ENCODE results near the gene PCMT1. TPM values are rescaled to one million over a fixed set of nuclear protein-coding genes. Genes with fewer than 3 reads are reported as not detected.

The PCMT1 gene
- polyA plus RNA-seq, 1 donor (not counting 4 experiments of a cell fraction or from before 2014, with no cell fraction given), result 167 TPM

- Histone ChIP-seq H4K20me1 (ENCODE audit: control insufficient read depth, extremely low read depth, insufficient read depth, low read length) (no peaks in the 10 kb centered on the region), H3K9me1 (ENCODE audit: control insufficient read depth, extremely low read depth, insufficient read depth, low read length) (no peaks in the 10 kb centered on the region), H3K27me3 (ENCODE audit: control insufficient read depth, extremely low read depth, insufficient read depth, low read length) (no peaks in the 10 kb centered on the region), H2AFZ (ENCODE audit: control insufficient read depth, low read length) (no peak overlapping the region), H3K9me3 (ENCODE audit: control insufficient read depth, low read depth, low read length) (no peaks in the 10 kb centered on the region), H3K4me1 (ENCODE audit: control insufficient read depth, extremely low read depth, insufficient read depth, low read length) (no peaks in the 10 kb centered on the region), H3K9ac (ENCODE audit: control insufficient read depth, extremely low read depth, insufficient read depth, low read length) (no peak overlapping the region), H3K36me3 (ENCODE audit: control insufficient read depth in 2 of 2, extremely low read depth in 1 of 2, insufficient read depth in 2 of 2, low read length in 2 of 2) (peaks cover 5 to 12% of the 10 kb centered on the region in 2 experiments), H3K79me2 (ENCODE audit: control insufficient read depth, insufficient read depth, low read length) (no peaks in the 10 kb centered on the region), H3K4me3 (ENCODE audit: control insufficient read depth in 2 of 3, extremely low read depth in 1 of 3, insufficient read depth in 2 of 3, low read depth in 1 of 3, low read length in 3 of 3) (no peak overlapping the region), H3K4me2 (ENCODE audit: control insufficient read depth, extremely low read depth, insufficient read depth, low read depth, low read length) (no peak overlapping the region), H3K27ac (ENCODE audit: control insufficient read depth, insufficient read depth, low read length) (no peak overlapping the region)
- no peak for FAIRE-seq
- no peak for DNase-seq (ENCODE audit: low read depth, low spot score)
- TF ChIP-seq, protein P1, sequence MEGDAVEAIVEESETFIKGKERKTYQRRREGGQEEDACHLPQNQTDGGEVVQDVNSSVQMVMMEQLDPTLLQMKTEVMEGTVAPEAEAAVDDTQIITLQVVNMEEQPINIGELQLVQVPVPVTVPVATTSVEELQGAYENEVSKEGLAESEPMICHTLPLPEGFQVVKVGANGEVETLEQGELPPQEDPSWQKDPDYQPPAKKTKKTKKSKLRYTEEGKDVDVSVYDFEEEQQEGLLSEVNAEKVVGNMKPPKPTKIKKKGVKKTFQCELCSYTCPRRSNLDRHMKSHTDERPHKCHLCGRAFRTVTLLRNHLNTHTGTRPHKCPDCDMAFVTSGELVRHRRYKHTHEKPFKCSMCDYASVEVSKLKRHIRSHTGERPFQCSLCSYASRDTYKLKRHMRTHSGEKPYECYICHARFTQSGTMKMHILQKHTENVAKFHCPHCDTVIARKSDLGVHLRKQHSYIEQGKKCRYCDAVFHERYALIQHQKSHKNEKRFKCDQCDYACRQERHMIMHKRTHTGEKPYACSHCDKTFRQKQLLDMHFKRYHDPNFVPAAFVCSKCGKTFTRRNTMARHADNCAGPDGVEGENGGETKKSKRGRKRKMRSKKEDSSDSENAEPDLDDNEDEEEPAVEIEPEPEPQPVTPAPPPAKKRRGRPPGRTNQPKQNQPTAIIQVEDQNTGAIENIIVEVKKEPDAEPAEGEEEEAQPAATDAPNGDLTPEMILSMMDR (optimal IDR thresholded peaks at IDR 0.05 in 1 of 3, IDR thresholded peaks at IDR 0.05 in 1 of 3, conservative IDR thresholded peaks at IDR 0.05 in 1 of 3; ENCODE audit: extremely low read depth in 1 of 3, insufficient read depth in 2 of 3, low read length in 3 of 3), result no peak
- TF ChIP-seq EZH2 (IDR thresholded peaks at IDR 0.05; ENCODE audit: low read length), result no peak
- dilution Hi-C loops (cut with MboI; ENCODE audit: extremely low pct_ligation_motif_present, low sequenced_read_pairs), result no loop called here
Observed at GRCh38 chr6:149831308-149831820, 81.8 kb downstream of the PCMT1 start.

- FAIRE-seq (no peak), DNase-seq (ENCODE audit: low read depth, low spot score) (no peak)
- dilution Hi-C loops (cut with MboI; ENCODE audit: extremely low pct_ligation_motif_present, low sequenced_read_pairs), result no loop called here
- H3K9me1 ChIP-seq (ENCODE audit: control insufficient read depth, extremely low read depth, insufficient read depth, low read length), result no peaks in the 10 kb centered on the region
- no peaks in the 10 kb centered on the region for H3K79me2 ChIP-seq (ENCODE audit: control insufficient read depth, insufficient read depth, low read length)
- TF ChIP-seq, protein P1 (optimal IDR thresholded peaks at IDR 0.05 in 1 of 3, IDR thresholded peaks at IDR 0.05 in 1 of 3, conservative IDR thresholded peaks at IDR 0.05 in 1 of 3; ENCODE audit: extremely low read depth in 1 of 3, insufficient read depth in 2 of 3, low read length in 3 of 3), result no peak
- TF ChIP-seq EZH2 (IDR thresholded peaks at IDR 0.05; ENCODE audit: low read length), result no peak
- no peak overlapping the region for H3K9ac ChIP-seq (ENCODE audit: control insufficient read depth, extremely low read depth, insufficient read depth, low read length)
- peaks cover 5 to 11% of the 10 kb centered on the region in 2 experiments for H3K36me3 ChIP-seq (ENCODE audit: control insufficient read depth in 2 of 2, extremely low read depth in 1 of 2, insufficient read depth in 2 of 2, low read length in 2 of 2)
- no peaks in the 10 kb centered on the region for H3K9me3 ChIP-seq (ENCODE audit: control insufficient read depth, low read depth, low read length)
- H3K4me1 ChIP-seq (ENCODE audit: control insufficient read depth, extremely low read depth, insufficient read depth, low read length), result no peaks in the 10 kb centered on the region
- H3K27ac ChIP-seq (ENCODE audit: control insufficient read depth, insufficient read depth, low read length), result no peak overlapping the region
- H3K4me3 ChIP-seq (ENCODE audit: control insufficient read depth in 2 of 3, extremely low read depth in 1 of 3, insufficient read depth in 2 of 3, low read depth in 1 of 3, low read length in 3 of 3), result no peak overlapping the region
- no peak overlapping the region for H2AFZ ChIP-seq (ENCODE audit: control insufficient read depth, low read length)
- no peaks in the 10 kb centered on the region for H4K20me1 ChIP-seq (ENCODE audit: control insufficient read depth, extremely low read depth, insufficient read depth, low read length)
- H3K27me3 ChIP-seq (ENCODE audit: control insufficient read depth, extremely low read depth, insufficient read depth, low read length), result no peaks in the 10 kb centered on the region
- H3K4me2 ChIP-seq (ENCODE audit: control insufficient read depth, extremely low read depth, insufficient read depth, low read depth, low read length), result no peak overlapping the region
Observed at GRCh38 chr6:149833651-149834050, 84.1 kb downstream of the PCMT1 start.
